Neural cell (in vitro differentiated cells): ENCODE results near the gene TMEM92. TPM values are rescaled to one million over a fixed set of nuclear protein-coding genes. Genes with fewer than 3 reads are reported as not detected.

Experiments
- H2AFZ ChIP-seq: fragments of 200-600, 300-800 bp; sonication (generic), shearing (Covaris generic); 2 replicates; pipeline ENCODE4 v1.6.0; 2014; ENCODE audit warnings: low read depth, mild to moderate bottlenecking, antibody characterized with exemption, low read length, moderate library complexity
- H3F3A ChIP-seq: fragments of 200-600 bp; shearing (Covaris generic); 2 replicates; pipeline ENCODE4 v1.6.1; 2016; ENCODE audit warnings: mild to moderate bottlenecking, moderate library complexity, mixed read lengths, antibody characterized with exemption, low read length; ENCODE audit not compliant: insufficient read depth, poor library complexity, severe bottlenecking
- H3K27ac ChIP-seq: fragments of 200-600, 300-800 bp; sonication (generic), shearing (Covaris generic); 2 replicates; pipeline ENCODE4 v1.5.1; 2014; ENCODE audit warnings: mild to moderate bottlenecking, low read length, moderate library complexity
- H3K27me3 ChIP-seq: fragments of 300-800, 200-600 bp; sonication (generic), shearing (Covaris generic); 2 replicates; pipeline ENCODE4 v1.6.0; 2014; ENCODE audit warnings: mild to moderate bottlenecking, low read depth, low read length, moderate library complexity; ENCODE audit not compliant: insufficient read depth
- H3K36me3 ChIP-seq: fragments of 300-800, 200-600 bp; sonication (generic), shearing (Covaris generic); 2 replicates; pipeline ENCODE4 v1.5.1; 2014; ENCODE audit warnings: mild to moderate bottlenecking, antibody characterized with exemption, low read length, moderate library complexity; ENCODE audit not compliant: insufficient read depth
- H3K4me2 ChIP-seq: fragments of 300-800, 200-600 bp; sonication (generic), shearing (Covaris generic); 2 replicates; pipeline ENCODE4 v1.6.0; 2014; ENCODE audit warnings: mild to moderate bottlenecking, low read length
- H3K4me3 ChIP-seq: fragments of 300-800, 200-600 bp; sonication (generic), shearing (Covaris generic); 2 replicates; pipeline ENCODE4 v1.5.1; 2014; ENCODE audit warnings: mild to moderate bottlenecking, low read length, moderate library complexity
- H3K79me2 ChIP-seq: fragments of 200-600 bp; shearing (Covaris generic); replicated peaks from 2 replicates; pipeline ENCODE4 v1.6.0; 2014; ENCODE audit warnings: mild to moderate bottlenecking, low read length, moderate library complexity; ENCODE audit not compliant: insufficient read depth
- H3K9ac ChIP-seq: fragments of 300-800, 200-600 bp; sonication (generic), shearing (Covaris generic); 2 replicates; pipeline ENCODE4 v1.6.1; 2016; ENCODE audit warnings: mild to moderate bottlenecking, low read length, mixed read lengths
- H3K9me2 ChIP-seq: fragments of 200-600 bp; shearing (Covaris generic); 2 replicates; pipeline ENCODE4 v1.6.1; 2016; ENCODE audit warnings: mild to moderate bottlenecking, low read length, mixed read lengths; ENCODE audit not compliant: insufficient read depth
- H3K9me3 ChIP-seq: fragments of 200-600, 300-800 bp; sonication (generic), shearing (Covaris generic); 2 replicates; pipeline ENCODE4 v1.6.1; 2016; ENCODE audit warnings: mild to moderate bottlenecking, mixed run types, low read length, moderate library complexity, mixed read lengths
- H4K20me1 ChIP-seq: fragments of 200-600 bp; shearing (Covaris generic); 2 replicates; pipeline ENCODE4 v1.6.1; 2016; ENCODE audit warnings: mild to moderate bottlenecking, mixed run types; ENCODE audit not compliant: insufficient read depth
- EP300 ChIP-seq: fragments of 450-650 bp; conservative IDR thresholded peaks from 2 replicates; pipeline ENCODE4 v1.6.1; 2014; ENCODE audit warnings: antibody characterized with exemption, mild to moderate bottlenecking, moderate library complexity; ENCODE audit not compliant: poor library complexity, severe bottlenecking
- EZH2 ChIP-seq: fragments of 200-600, 300-800 bp; shearing (Covaris generic), sonication (generic); IDR thresholded peaks from 2 replicates; pipeline ENCODE4 v1.6.1; 2014; ENCODE audit warnings: antibody characterized with exemption, low read length, borderline replicate concordance, mild to moderate bottlenecking; ENCODE audit not compliant: insufficient read depth, poor library complexity, severe bottlenecking
- MXI1 ChIP-seq: fragments of 450-650 bp; conservative IDR thresholded peaks from 2 replicates; pipeline ENCODE4 v1.6.1; 2014; ENCODE audit warnings: antibody characterized with exemption, mild to moderate bottlenecking; ENCODE audit not compliant: poor library complexity, severe bottlenecking
- POLR2AphosphoS5 ChIP-seq: IDR thresholded peaks from 2 replicates; pipeline ENCODE4 v1.6.1; 2012
- RAD21 ChIP-seq: fragments of 450-650 bp; conservative IDR thresholded peaks from 2 replicates; pipeline ENCODE4 v1.6.1; 2014; ENCODE audit warnings: antibody characterized with exemption, mild to moderate bottlenecking, moderate library complexity
- REST ChIP-seq: IDR thresholded peaks from 2 replicates; pipeline ENCODE4 v1.6.1; 2012; ENCODE audit warnings: borderline replicate concordance
- SMC3 ChIP-seq: fragments of 450-650 bp; conservative IDR thresholded peaks from 2 replicates; pipeline ENCODE4 v1.6.1; 2014; ENCODE audit warnings: antibody characterized with exemption, mild to moderate bottlenecking, moderate library complexity; ENCODE audit not compliant: poor library complexity
- TAF1 ChIP-seq: IDR thresholded peaks from 2 replicates; pipeline ENCODE4 v1.6.1; 2012; ENCODE audit warnings: low read depth
- polyA plus RNA-seq: library from polyadenylated mRNA; depleted of rRNA; stranded (reverse); fragments of >200 nt; gene quantifications from 2 replicates; pipeline ENCODE4 v1.2.3, GENCODE V29; 2014
- TF ChIP-seq, protein P1 (sequence below): fragments of 450-650 bp; IDR thresholded peaks from 2 replicates; pipeline ENCODE4 v1.5.1; 2014; ENCODE audit warnings: antibody characterized with exemption, mild to moderate bottlenecking, moderate library complexity; ENCODE audit not compliant: poor library complexity, severe bottlenecking

Gene TMEM92
- polyA plus RNA-seq, 1 donor from 2014 or later, result not detected

DNA sequence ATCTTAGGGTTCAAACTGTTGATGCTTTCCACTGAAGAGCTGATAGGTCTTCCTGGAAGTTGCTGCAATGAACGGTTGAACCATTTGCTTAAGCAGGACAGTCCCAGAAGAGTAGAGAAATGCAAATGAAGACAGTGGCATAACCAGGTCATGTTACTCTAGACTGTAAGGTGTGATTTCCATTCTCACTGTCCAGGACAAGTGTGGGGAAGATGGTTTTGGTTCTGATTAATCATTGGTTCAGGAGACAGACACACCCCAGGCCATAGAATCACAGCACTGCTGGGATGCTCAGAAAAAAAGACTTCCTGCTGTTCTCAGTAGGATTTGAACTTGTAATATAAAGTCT is 36.8 kb downstream of the TMEM92 start:
- no peaks in the 10 kb centered on the region for H3K9me3 ChIP-seq
- H3K9ac ChIP-seq, result no peak overlapping the region
- no peak overlapping the region for H3K27ac ChIP-seq
- no peak overlapping the region for H3K4me3 ChIP-seq
- H3K36me3 ChIP-seq, result no peaks in the 10 kb centered on the region
- H3F3A ChIP-seq, result no peaks in the 10 kb centered on the region
- no peaks in the 10 kb centered on the region for H3K79me2 ChIP-seq
- H4K20me1 ChIP-seq, result no peaks in the 10 kb centered on the region
- TF ChIP-seq EP300, result no peak
- TF ChIP-seq, protein P1, sequence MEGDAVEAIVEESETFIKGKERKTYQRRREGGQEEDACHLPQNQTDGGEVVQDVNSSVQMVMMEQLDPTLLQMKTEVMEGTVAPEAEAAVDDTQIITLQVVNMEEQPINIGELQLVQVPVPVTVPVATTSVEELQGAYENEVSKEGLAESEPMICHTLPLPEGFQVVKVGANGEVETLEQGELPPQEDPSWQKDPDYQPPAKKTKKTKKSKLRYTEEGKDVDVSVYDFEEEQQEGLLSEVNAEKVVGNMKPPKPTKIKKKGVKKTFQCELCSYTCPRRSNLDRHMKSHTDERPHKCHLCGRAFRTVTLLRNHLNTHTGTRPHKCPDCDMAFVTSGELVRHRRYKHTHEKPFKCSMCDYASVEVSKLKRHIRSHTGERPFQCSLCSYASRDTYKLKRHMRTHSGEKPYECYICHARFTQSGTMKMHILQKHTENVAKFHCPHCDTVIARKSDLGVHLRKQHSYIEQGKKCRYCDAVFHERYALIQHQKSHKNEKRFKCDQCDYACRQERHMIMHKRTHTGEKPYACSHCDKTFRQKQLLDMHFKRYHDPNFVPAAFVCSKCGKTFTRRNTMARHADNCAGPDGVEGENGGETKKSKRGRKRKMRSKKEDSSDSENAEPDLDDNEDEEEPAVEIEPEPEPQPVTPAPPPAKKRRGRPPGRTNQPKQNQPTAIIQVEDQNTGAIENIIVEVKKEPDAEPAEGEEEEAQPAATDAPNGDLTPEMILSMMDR, result no peak
- no peak for TF ChIP-seq MXI1
- no peak for TF ChIP-seq REST
- TF ChIP-seq EZH2, result no peak
- TF ChIP-seq SMC3, result no peak
- no peaks in the 10 kb centered on the region for H3K9me2 ChIP-seq
- no peak overlapping the region for H2AFZ ChIP-seq
- no peak overlapping the region for H3K4me2 ChIP-seq
- no peaks in the 10 kb centered on the region for H3K27me3 ChIP-seq

GRCh38 chr17:50311483-50311882 is 37.2 kb downstream of the TMEM92 start:
- Histone ChIP-seq H3K4me3 (no peak overlapping the region), H3F3A (no peaks in the 10 kb centered on the region), H3K9ac (no peak overlapping the region), H3K79me2 (no peaks in the 10 kb centered on the region), H3K9me2 (no peaks in the 10 kb centered on the region), H3K36me3 (no peaks in the 10 kb centered on the region), H4K20me1 (no peaks in the 10 kb centered on the region), H3K9me3 (no peaks in the 10 kb centered on the region), H2AFZ (no peak overlapping the region), H3K4me2 (no peak overlapping the region), H3K27ac (no peak overlapping the region), H3K27me3 (no peaks in the 10 kb centered on the region)
- TF ChIP-seq MXI1, result no peak

- Histone ChIP-seq H3K27me3 (no peaks in the 10 kb centered on the region), H3K4me3 (no peak overlapping the region), H3K9me2 (no peaks in the 10 kb centered on the region), H3K4me2 (no peak overlapping the region), H2AFZ (no peak overlapping the region), H3K27ac (no peak overlapping the region), H3K79me2 (no peaks in the 10 kb centered on the region), H3F3A (no peaks in the 10 kb centered on the region), H3K9me3 (no peaks in the 10 kb centered on the region), H3K36me3 (no peaks in the 10 kb centered on the region), H4K20me1 (no peaks in the 10 kb centered on the region), H3K9ac (no peak overlapping the region)
- no peak for TF ChIP-seq EZH2
- no peak for TF ChIP-seq REST
- TF ChIP-seq RAD21, result no peak
- no peak for TF ChIP-seq EP300
- no peak for TF ChIP-seq MXI1
- TF ChIP-seq SMC3, result no peak
- TF ChIP-seq TAF1, result no peak
- TF ChIP-seq POLR2AphosphoS5, result no peak
- TF ChIP-seq, protein P1, result no peak
Observed at GRCh38 chr17:50312308-50312707, 38.0 kb downstream of the TMEM92 start.
